ENCODE results near the gene ZNF586.

DNA sequence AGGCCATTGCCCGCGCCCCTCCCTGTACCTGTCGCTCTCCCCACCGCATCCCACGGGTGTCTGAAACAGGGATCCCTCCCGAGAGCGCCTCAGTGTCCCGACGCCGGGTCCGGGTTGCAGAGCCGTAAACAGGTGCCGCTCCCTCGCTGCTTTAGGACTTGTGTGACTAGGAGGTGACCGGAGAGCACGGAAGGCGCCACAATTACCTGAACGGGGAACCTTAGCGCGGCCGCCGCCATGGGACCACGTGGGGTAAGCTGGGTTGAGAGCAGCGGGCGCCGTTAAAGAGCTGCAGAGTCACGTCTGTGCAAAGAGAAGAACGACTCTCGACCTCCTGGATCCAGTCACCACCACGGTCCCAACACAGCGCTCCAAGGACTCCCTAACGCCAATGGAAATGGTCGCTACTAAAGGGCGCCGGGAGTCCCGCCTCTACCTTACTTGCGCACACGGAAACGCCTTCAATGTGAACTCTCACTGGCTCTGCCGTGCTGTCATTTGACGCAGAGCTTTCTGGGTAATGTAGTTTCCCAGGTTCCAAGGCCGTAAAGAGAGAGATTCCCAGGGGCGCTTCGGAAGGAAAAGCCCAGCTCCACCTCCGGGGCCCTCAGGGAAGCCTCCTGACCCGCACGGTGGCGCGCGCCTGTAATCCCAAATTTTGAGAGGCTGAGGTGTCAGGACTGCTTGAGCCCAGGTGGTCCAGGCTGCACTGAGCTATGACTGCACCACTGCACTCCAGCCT lies 45.2 kb downstream of the ZNF586 start, which contains the start of gene ZNF552:
- TF ChIP-seq POLR2A (IDR thresholded peaks at IDR 0.05): peak; percentile 61 to 69
- TF ChIP-seq, protein P1, sequence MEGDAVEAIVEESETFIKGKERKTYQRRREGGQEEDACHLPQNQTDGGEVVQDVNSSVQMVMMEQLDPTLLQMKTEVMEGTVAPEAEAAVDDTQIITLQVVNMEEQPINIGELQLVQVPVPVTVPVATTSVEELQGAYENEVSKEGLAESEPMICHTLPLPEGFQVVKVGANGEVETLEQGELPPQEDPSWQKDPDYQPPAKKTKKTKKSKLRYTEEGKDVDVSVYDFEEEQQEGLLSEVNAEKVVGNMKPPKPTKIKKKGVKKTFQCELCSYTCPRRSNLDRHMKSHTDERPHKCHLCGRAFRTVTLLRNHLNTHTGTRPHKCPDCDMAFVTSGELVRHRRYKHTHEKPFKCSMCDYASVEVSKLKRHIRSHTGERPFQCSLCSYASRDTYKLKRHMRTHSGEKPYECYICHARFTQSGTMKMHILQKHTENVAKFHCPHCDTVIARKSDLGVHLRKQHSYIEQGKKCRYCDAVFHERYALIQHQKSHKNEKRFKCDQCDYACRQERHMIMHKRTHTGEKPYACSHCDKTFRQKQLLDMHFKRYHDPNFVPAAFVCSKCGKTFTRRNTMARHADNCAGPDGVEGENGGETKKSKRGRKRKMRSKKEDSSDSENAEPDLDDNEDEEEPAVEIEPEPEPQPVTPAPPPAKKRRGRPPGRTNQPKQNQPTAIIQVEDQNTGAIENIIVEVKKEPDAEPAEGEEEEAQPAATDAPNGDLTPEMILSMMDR (IDR thresholded peaks at IDR 0.05): no peak

Data from uterus (tissue), 2 donors.